ENCODE data around the gene AGO1.
"Not testable (repeated sequence)": the region's sequence is repeated elsewhere in the genome, so short reads cannot be mapped to it uniquely, and the experiment has no call there.

Gene AGO1

GRCh38 chr1:35869245-35869950 is 13.6 kb upstream of the AGO1 start:
- DNase-seq (ENCODE audit: low read depth): not testable (repeated sequence)

- no peak for DNase-seq (ENCODE audit: low read depth)
These were observed 12.2 kb upstream of the AGO1 start for GRCh38 chr1:35870651-35871309.

- no peak for DNase-seq (ENCODE audit: low read depth)
These were observed 9.7 kb upstream of the AGO1 start for GRCh38 chr1:35873243-35873750.

GRCh38 chr1:35874115-35874514 is 8.9 kb upstream of the AGO1 start:
- DNase-seq (ENCODE audit: low read depth): not testable (repeated sequence)

- no peak for DNase-seq (ENCODE audit: low read depth)
These were observed 6.0 kb upstream of the AGO1 start for GRCh38 chr1:35876988-35877387.

- DNase-seq (ENCODE audit: low read depth): no peak
These were observed 1.1 kb upstream of the AGO1 start for GRCh38 chr1:35881850-35882273.

GRCh38 chr1:35882586-35882944 is 444 bp upstream of the AGO1 start:
- no peak for DNase-seq (ENCODE audit: low read depth)

GRCh38 chr1:35883635-35884101 is 659 bp downstream of the AGO1 start:
- no peak for DNase-seq (ENCODE audit: low read depth)

GRCh38 chr1:35884934-35885333 is 1.9 kb downstream of the AGO1 start:
- no peak for DNase-seq (ENCODE audit: low read depth)

- no peak for DNase-seq (ENCODE audit: low read depth)
These were observed 3.1 kb downstream of the AGO1 start for GRCh38 chr1:35885961-35886558.

- no peak for DNase-seq (ENCODE audit: low read depth)
These were observed 3.8 kb downstream of the AGO1 start for GRCh38 chr1:35886577-35887431.

GRCh38 chr1:35887508-35887907 is 4.5 kb downstream of the AGO1 start:
- no peak for DNase-seq (ENCODE audit: low read depth)

GRCh38 chr1:35888255-35888654 is 5.2 kb downstream of the AGO1 start:
- no peak for DNase-seq (ENCODE audit: low read depth)

- DNase-seq (ENCODE audit: low read depth): not testable (repeated sequence)
These were observed 6.0 kb downstream of the AGO1 start for GRCh38 chr1:35888981-35889380.

GRCh38 chr1:35893051-35893879 is 10.3 kb downstream of the AGO1 start:
- DNase-seq (ENCODE audit: low read depth): no peak

- DNase-seq (ENCODE audit: low read depth): no peak
These were observed 11.2 kb downstream of the AGO1 start for GRCh38 chr1:35894183-35894582.

- DNase-seq (ENCODE audit: low read depth): no peak
These were observed 11.6 kb downstream of the AGO1 start for GRCh38 chr1:35894656-35895055.

- no peak for DNase-seq (ENCODE audit: low read depth)
These were observed 16.9 kb downstream of the AGO1 start for GRCh38 chr1:35899941-35900340.

- DNase-seq (ENCODE audit: low read depth): no peak
These were observed 18.2 kb downstream of the AGO1 start for GRCh38 chr1:35901235-35901634.

- no peak for DNase-seq (ENCODE audit: low read depth)
These were observed 19.7 kb downstream of the AGO1 start for GRCh38 chr1:35902671-35903070.

- DNase-seq (ENCODE audit: low read depth): no peak
These were observed 31.7 kb downstream of the AGO1 start for GRCh38 chr1:35914717-35915116.
